ENCODE results near the gene PLEKHA8. TPM values are rescaled to one million over a fixed set of nuclear protein-coding genes. Genes with fewer than 3 reads are reported as not detected.
"Not testable (repeated sequence)": the region's sequence is repeated elsewhere in the genome, so short reads cannot be mapped to it uniquely, and the experiment has no call there.

Gene PLEKHA8
- total RNA-seq, 6 experiments from 2014 or later, result 9.1 to 10.1 (median 9.6) TPM

GRCh38 chr7:30093420-30093952 is 65.3 kb downstream of the PLEKHA8 start:
- Mint-ChIP-seq H3K9me3 (peaks cover 20% of the 10 kb centered on the region), H3K27ac (no peak overlapping the region)
- DNase-seq, result no peak

GRCh38 chr7:30098599-30098998 is 70.4 kb downstream of the PLEKHA8 start:
- H3K27ac Mint-ChIP-seq; H3K4me3 Mint-ChIP-seq; H3K27me3 Mint-ChIP-seq (ENCODE audit: insufficient read depth); H3K4me1 Mint-ChIP-seq (ENCODE audit: low read depth); DNase-seq: not testable (repeated sequence)
- peaks cover 20% of the 10 kb centered on the region for H3K9me3 Mint-ChIP-seq
- H3K36me3 Mint-ChIP-seq (ENCODE audit: low read depth), result peaks cover 25% of the 10 kb centered on the region

More at GRCh38 chr7:30093420-30093952, 65.3 kb downstream of the PLEKHA8 start:
- Mint-ChIP-seq H3K36me3 (ENCODE audit: low read depth) (peaks cover 16% of the 10 kb centered on the region), H3K4me1 (ENCODE audit: low read depth) (peaks cover 34% of the 10 kb centered on the region), H3K27me3 (ENCODE audit: insufficient read depth) (peaks cover 2% of the 10 kb centered on the region), H3K4me3 (no peak overlapping the region)
- TF ChIP-seq CTCF (IDR thresholded peaks at IDR 0.05), result no peak

- Mint-ChIP-seq H3K36me3 (ENCODE audit: low read depth) (peaks cover 13% of the 10 kb centered on the region), H3K4me3 (no peak overlapping the region), H3K9me3 (peaks cover 6% of the 10 kb centered on the region), H3K27me3 (ENCODE audit: insufficient read depth) (no peaks in the 10 kb centered on the region; the same call in 1 of the 2 replicates), H3K27ac (no peak overlapping the region), H3K4me1 (ENCODE audit: low read depth) (no peaks in the 10 kb centered on the region)
- TF ChIP-seq CTCF (IDR thresholded peaks at IDR 0.05), result no peak
- no peak for DNase-seq
Observed at GRCh38 chr7:30102281-30102680, 74.1 kb downstream of the PLEKHA8 start.

GRCh38 chr7:30104157-30104556 is 75.9 kb downstream of the PLEKHA8 start:
- TF ChIP-seq CTCF (IDR thresholded peaks at IDR 0.05), result no peak
- H3K27me3 Mint-ChIP-seq (ENCODE audit: insufficient read depth), result no peaks in the 10 kb centered on the region; the same call in 1 of the 2 replicates
- no peak for DNase-seq
- no peak overlapping the region for H3K27ac Mint-ChIP-seq
- H3K4me3 Mint-ChIP-seq, result no peak overlapping the region
- no peaks in the 10 kb centered on the region for H3K4me1 Mint-ChIP-seq (ENCODE audit: low read depth)
- H3K9me3 Mint-ChIP-seq, result no peaks in the 10 kb centered on the region
- H3K36me3 Mint-ChIP-seq (ENCODE audit: low read depth), result peaks cover 6% of the 10 kb centered on the region

GRCh38 chr7:30112103-30112713 is 84.0 kb downstream of the PLEKHA8 start:
- Mint-ChIP-seq H3K27ac (no peak overlapping the region), H3K9me3 (peaks cover 28% of the 10 kb centered on the region), H3K4me1 (ENCODE audit: low read depth) (no peaks in the 10 kb centered on the region), H3K27me3 (ENCODE audit: insufficient read depth) (no peaks in the 10 kb centered on the region), H3K36me3 (ENCODE audit: low read depth) (peaks cover 17% of the 10 kb centered on the region), H3K4me3 (no peak overlapping the region)
- TF ChIP-seq CTCF (IDR thresholded peaks at IDR 0.05), result no peak
- no peak for DNase-seq

GRCh38 chr7:30113144-30113543 is 84.9 kb downstream of the PLEKHA8 start:
- Mint-ChIP-seq H3K9me3 (peaks cover 28% of the 10 kb centered on the region), H3K4me1 (ENCODE audit: low read depth) (no peaks in the 10 kb centered on the region), H3K27me3 (ENCODE audit: insufficient read depth) (no peaks in the 10 kb centered on the region), H3K4me3 (no peak overlapping the region), H3K27ac (no peak overlapping the region), H3K36me3 (ENCODE audit: low read depth) (peaks cover 17% of the 10 kb centered on the region)
- TF ChIP-seq CTCF (IDR thresholded peaks at IDR 0.05), result no peak
- DNase-seq, result no peak

All from HFFc6 (cell line).